HG03439 (cell line): ENCODE results near the gene ARFGAP1.

Source experiments
- ATAC-seq: cut with Tn5 transposase; IDR thresholded peaks from one replicate; pipeline ENCODE4 v1.9.1; 2021; ENCODE audit warnings: mild to moderate bottlenecking, moderate library complexity; ENCODE audit not compliant: unreplicated experiment

The ARFGAP1 gene

DNA sequence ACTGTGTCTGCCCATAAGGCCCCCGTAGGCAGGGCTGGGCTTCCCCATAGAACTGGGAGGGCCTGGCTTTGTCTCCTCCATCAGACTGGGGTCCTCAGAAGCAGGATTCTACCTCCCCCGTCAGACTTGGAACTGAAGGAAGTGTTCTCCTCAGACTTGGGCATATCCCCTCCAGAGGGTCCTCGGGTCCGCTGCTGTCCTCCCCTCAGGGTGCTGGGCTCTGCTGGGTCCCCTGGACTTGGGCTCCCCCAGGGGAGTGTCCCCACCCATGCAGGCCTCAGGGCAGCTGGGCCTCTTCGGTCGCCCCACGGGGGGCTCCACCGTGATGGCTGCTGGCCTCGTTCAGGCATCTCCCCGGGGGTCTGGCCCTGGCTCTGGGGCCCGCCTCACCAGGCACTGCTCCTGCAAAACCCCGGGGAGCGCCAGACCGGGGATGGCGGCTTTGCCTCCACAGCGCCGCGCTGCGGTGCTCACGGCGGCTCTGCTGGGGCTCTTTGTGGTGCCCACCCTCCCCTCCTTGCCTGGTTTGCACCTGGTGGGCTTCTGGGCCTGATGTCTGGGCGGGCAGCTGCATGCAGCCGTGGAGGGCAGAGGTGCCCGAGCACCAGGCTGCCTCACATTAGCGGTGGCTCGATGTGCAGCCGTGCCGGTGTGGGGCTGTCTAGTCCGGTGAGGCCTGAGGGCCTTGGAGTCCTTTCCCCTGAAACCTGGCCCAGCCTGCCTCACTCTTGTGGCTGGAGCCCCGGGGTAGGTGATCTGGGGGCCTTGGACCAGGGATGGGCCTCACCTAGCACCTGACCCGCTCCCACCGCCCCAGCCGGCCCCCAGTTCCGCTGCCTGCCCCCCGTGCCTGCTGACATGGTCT, 34.3 kb downstream of the ARFGAP1 start:
- no peak for ATAC-seq

DNA sequence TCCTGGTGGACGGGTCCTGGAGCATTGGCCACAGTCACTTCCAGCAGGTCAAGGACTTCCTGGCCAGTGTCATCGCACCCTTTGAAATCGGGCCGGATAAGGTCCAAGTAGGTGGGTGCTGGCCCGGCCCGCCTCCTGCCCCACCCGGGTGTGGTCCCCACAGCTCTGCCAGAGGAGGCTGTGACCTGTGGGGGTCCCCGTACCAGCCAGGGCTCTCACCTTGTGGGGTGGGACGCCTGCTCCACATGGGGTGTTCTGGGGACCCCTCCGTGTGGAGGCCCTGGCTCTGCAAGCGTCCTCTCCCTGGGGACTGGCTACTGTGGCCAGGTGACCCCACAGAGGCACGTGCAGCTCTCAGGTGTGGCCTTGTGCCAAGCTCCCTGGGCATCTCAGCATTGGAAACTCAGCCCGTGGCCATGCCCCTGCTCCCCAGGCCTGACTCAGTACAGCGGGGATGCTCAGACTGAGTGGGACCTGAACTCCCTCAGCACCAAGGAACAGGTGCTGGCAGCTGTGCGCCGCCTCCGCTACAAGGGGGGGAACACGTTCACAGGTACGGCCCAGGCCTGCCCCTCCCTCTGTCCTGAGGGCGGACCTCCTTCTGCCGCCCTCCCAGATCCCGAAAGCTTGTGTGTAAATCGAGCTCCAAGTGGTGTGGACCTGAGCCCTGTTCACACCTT, 35.1 kb downstream of the ARFGAP1 start:
- ATAC-seq: no peak

DNA sequence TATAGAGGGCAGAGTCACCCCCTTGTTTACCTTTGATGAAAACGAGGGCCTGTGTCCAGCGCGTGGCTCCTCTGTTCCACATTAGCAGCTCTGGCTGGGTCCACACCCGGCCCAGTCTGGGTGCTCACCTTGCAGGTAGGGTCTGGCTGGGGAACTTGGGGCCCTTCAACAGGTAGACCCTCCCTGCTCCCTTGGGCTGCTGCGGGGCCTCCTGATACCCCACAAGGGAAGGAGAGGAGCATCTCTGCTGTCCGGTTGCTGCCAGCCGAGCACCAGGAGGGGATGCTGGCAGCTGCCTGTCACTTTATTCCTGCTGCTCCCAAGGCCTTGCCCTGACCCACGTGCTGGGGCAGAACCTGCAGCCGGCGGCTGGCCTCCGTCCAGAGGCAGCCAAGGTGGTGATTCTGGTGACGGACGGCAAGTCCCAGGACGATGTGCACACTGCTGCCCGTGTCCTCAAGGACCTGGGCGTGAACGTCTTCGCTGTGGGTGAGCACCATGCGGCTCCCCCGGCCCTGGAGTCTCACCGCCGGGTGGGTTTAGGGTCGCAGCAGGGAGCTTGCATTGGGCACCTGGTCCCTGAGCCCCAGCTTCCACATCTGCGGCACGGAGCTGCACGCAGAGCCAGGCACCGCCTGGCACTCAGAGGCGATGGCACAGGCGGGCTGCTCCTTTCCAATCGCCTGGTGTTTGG, 35.8 kb downstream of the ARFGAP1 start:
- no peak for ATAC-seq

- no peak for ATAC-seq
Measured at GRCh38 chr20:63309261-63310071, 36.9 kb downstream of the ARFGAP1 start.

- ATAC-seq: no peak
Measured at GRCh38 chr20:63310265-63310991, 37.8 kb downstream of the ARFGAP1 start.

- ATAC-seq: no peak
Measured at GRCh38 chr20:63311186-63311832, 38.7 kb downstream of the ARFGAP1 start.

DNA sequence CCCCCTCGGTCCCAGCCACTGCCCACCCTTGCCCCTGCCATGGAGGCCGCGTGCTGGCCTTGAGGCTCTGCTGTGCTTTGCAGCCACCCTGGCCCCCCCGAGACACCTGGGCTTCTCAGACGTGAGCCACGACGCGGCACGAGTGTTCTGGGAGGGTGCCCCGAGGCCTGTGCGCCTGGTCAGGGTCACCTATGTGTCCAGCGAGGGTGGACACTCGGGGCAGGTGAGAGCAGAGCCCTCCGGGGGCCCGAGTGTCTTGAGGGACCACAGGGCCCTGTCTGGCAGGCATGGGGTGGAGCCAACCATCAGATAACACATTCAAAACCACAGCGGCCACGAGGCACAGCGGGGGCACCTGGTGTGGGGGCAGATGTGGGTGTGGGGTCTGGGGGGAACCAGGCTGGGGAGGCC, 39.2 kb downstream of the ARFGAP1 start:
- ATAC-seq: no peak

- ATAC-seq: no peak
Measured at GRCh38 chr20:63312273-63312672, 39.7 kb downstream of the ARFGAP1 start.

GRCh38 chr20:63312690-63313348, 40.2 kb downstream of the ARFGAP1 start:
- ATAC-seq: no peak

DNA sequence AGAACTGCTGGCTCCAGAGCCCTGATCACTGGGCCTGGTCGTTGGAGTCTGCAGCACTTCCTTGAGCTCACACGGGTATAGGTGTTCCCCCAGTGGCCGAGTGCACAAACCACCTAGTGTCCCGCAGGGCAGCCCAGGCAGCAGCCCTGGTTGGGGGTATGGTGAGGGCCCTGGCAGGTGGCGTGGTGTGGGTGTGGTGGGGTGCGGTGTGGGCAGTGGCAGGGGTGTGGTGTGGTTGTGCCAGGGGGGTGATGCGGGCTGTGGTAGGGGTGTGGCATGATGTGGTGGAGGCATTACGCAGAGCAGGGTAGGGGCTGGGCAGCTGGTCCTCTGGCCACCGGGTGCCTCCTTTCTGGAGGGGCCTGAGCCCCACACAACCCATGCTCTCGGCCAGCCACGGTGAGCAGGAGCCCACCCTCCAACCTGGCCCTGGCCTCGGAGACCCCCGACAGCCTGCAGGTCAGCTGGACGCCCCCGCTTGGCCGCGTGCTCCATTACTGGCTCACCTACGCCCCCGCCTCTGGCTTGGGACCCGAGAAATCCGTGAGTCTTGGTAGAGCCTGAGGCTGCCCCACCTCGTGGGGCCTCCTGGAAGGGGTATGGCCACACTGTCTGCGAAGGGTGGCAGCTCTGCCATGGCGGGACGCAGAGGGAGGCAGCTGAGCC, 40.9 kb downstream of the ARFGAP1 start:
- no peak for ATAC-seq

DNA sequence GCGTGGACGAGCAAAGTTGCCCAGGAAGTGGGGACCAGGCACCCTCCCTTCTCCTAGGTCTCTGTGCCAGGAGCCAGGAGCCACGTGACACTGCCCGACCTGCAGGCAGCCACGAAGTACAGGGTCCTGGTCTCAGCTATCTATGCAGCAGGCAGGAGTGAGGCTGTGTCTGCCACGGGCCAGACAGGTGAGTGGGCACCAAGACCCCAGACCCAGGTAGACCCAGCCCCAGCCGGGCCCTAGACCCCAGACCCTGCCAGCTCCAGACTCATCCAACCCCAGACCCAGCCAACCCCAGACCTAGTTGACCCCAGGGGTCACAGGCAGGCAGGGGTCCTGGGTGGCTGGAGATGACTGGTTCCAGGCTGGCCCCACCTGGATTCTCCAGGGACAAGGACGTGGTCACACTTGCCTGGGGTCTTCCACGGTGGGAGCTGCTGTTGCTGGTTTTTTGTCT, 41.4 kb downstream of the ARFGAP1 start:
- ATAC-seq: no peak

DNA sequence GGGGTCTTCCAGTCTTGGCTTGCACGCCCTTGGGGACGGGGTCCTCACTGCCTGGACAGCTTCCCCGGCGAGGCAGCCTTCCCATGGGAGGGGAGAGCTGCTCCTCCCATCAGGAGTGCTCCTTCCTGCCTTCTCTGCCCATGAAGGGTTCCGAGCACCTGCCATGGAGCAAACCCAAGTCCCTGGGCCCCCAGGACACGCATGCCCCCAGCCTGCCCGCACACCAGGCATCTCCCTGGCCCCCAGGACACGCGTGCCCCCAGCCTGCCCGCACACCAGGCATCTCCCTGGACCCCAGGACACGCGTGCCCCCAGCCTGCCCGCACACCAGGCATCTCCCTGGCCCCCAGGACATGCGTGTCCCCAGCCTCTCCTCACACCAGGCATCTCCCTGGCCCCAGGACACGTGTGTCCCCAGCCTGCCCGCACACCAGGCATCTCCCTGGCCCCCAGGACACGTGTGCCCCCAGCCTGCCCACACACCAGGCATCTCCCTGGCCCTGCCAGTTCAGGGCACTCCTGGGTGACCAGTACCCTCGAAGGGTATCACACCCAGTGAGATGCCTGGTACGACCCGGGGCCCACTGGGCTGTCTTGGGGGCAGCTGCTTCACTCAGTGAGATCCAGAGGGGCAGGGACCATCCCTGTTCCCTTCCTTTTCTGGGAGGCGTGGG, 42.1 kb downstream of the ARFGAP1 start:
- ATAC-seq: no peak

DNA sequence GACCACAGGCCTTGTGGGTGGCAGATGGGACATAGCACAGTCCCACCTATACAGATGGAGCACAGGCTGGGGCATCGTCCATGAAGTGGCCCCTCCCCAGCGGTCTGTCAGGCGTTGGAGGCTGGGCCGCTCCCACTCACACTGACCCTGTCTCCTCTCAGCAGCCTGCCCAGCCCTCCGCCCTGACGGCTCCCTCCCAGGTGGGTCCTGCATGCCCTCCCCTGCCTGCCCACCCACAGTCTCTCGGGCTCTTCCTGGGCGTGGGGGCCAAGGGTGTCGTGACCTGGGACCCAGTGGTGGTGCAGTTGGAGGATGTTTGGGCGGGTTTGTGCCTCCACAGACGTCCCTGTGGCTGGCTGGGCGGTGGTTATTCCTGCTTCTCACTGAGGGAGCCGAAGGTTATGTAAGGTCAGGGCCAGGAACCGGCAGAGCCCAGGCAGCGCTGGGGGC, 42.7 kb downstream of the ARFGAP1 start:
- no peak for ATAC-seq

DNA sequence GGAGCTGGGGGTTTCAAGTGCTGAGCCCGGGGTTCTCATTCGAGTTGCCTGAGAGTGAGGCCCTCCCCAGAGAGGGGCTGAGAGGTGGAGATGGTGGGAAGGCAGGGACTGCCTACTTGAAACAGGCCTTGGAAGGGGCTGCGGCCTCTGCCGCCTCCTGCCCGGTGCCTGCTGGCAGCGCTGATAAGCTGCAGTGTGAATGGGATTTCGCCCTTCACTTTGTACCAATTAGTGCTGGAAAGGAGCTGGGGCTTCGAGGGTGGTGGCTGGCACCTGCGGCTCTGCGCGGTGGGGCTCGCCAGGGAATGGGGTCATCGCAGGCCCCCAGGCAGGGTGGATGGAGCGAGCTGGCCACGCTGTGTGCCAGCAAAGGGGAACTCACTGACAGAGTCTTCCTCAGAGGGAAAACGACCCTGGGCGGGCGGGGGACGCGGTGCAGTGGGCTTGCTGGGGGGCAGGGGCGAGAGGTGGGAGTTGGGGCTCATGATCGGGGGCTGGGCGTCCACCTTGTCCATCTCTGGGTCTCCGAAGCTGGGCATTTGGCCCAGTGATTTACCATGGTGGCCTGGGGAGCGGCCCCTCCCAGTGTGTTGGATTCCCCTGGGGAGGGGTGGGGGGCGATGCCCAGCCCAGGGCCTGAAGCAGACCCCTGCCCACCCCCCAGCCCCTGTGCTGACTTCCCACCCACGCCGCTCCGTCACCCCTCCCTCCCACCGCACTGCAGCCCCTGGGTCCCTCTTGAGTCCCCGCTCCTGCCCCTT, 43.3 kb downstream of the ARFGAP1 start:
- no peak for ATAC-seq

DNA sequence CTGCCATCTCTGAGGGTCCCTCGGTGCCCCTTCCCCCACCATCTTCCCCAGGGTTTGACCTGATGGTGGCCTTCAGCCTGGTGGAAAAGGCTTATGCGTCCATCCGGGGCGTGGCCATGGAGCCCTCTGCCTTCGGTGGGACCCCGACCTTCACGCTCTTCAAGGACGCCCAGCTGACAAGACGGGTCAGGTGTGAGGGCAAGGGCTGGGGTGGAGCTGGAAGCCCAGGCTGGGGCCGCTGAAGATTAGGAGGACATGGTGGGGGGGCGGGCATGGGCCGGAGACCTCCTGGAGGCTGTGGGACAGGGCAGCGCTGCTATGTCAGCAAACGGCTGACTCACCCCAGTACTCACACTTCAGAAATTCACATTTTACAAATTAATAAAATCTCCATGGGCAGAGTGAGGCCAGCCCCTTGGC, 43.9 kb downstream of the ARFGAP1 start:
- no peak for ATAC-seq

DNA sequence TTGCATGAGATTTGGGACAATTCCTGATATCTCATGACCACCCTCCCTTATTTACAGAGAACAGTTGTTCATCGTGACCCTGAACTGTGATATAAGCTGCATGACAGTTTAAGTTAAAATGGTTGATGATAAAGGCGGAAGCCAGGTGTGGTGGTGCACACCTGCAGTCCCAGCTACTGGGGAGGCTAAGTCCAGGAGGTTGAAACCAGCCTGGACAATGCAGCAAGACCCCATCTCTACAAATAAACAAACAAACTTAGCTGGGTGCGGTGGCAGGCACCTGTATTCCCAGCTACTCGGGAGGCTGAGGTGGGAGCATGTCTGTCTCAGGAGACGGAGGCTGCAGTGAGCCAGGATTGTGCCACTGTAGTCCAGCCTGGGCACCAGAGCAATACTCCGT, 44.4 kb downstream of the ARFGAP1 start:
- ATAC-seq: no peak

DNA sequence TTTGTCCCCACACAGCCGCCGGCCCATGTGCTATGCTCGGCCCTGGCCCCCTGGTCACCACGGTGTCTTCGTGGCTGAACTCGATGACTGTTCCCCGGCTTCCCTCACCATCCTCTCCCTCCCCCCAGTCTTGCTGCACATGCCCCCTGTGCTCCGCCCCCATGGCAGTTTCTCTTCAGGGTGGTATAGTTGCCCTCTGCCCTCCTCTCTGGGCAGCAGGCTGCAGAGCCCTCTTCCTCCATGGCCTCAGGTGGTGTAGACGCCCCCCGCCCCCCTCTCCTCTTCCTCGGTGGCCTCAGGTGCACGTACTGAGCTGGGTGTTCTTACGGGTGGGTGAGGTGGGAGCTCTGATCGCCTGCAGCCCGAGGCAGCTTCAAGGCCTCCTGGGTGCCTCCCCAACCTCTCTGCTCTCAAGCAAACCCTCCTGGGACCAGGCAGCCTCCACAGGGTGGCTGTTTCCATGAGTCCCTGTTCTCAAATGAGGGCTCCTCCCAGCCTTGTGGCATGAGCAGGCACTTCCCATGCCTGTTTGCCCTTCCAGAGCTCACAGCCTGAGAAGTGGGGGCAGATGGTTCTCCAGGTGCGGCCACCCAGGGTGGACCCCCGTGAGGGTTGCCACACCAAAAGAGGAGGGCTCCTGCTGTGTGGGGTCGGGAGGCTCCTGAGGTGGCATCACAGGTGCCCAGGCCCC, 45.1 kb downstream of the ARFGAP1 start:
- ATAC-seq: no peak
